ENCODE measurements around the gene ALOX12B.

GRCh38 chr17:8096541-8096940, 9.0 kb upstream of the ALOX12B start:
- TF ChIP-seq CTCF (IDR thresholded peaks at IDR 0.05) (no peak), POLR2A (IDR thresholded peaks at IDR 0.05) (no peak)

Measured in thyroid gland (tissue), 4 donors.